BE2C (cell line): Measurements from ENCODE around the gene ATP2C2.

Experiments used
- DNase-seq: peaks from one replicate; pipeline ENCODE4 v3.0.0-alpha.2; 2020
- H3K27me3 ChIP-seq: fragments of 250-450 bp; sonication (Bioruptor Pico); 2 replicates; pipeline ENCODE4 v1.5.1; 2020; ENCODE audit warnings: mild to moderate bottlenecking
- H3K36me3 ChIP-seq: fragments of 250-450 bp; sonication (Bioruptor Pico); 2 replicates; pipeline ENCODE4 v1.5.1; 2020; ENCODE audit warnings: mild to moderate bottlenecking
- H3K4me1 ChIP-seq: fragments of 250-450 bp; sonication (Bioruptor Pico); 2 replicates; pipeline ENCODE4 v1.5.1; 2020
- H3K4me3 ChIP-seq: 2 replicates; pipeline ENCODE4 v1.5.1; 2011; ENCODE audit warnings: low read depth, low read length
- H3K9me3 ChIP-seq: fragments of 250-450 bp; sonication (Bioruptor Pico); 2 replicates; pipeline ENCODE4 v1.5.1; 2020
- TF ChIP-seq, protein P1 (sequence below): IDR thresholded peaks from 2 replicates; pipeline ENCODE4 v1.5.1; 2012; ENCODE audit warnings: mild to moderate bottlenecking, low read depth, low read length

ATP2C2 gene

DNA sequence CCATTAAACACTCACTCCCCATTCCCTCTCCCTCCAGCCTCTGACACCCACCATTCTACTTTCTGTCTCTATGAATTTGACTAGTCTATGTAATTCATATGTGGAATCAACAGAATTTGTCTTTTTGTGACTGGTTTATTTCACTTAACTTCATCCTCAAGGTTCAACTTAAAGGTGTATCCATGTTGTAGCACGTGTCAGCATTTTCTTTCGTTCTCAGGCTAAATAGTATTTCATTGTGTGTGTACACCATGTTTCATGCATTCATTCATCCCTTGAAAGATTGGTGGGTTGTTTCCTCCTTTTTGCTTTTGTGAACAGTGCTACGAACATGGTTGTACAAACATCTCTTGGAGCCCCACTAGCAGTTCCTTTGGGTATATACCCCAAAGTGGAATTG lies 36.0 kb downstream of the ATP2C2 start:
- Histone ChIP-seq H3K36me3 (no peaks in the 10 kb centered on the region), H3K9me3 (no peaks in the 10 kb centered on the region), H3K4me1 (no peaks in the 10 kb centered on the region), H3K4me3 (no peak overlapping the region), H3K27me3 (peaks cover 35% of the 10 kb centered on the region)
- no peak for DNase-seq
- TF ChIP-seq, protein P1, sequence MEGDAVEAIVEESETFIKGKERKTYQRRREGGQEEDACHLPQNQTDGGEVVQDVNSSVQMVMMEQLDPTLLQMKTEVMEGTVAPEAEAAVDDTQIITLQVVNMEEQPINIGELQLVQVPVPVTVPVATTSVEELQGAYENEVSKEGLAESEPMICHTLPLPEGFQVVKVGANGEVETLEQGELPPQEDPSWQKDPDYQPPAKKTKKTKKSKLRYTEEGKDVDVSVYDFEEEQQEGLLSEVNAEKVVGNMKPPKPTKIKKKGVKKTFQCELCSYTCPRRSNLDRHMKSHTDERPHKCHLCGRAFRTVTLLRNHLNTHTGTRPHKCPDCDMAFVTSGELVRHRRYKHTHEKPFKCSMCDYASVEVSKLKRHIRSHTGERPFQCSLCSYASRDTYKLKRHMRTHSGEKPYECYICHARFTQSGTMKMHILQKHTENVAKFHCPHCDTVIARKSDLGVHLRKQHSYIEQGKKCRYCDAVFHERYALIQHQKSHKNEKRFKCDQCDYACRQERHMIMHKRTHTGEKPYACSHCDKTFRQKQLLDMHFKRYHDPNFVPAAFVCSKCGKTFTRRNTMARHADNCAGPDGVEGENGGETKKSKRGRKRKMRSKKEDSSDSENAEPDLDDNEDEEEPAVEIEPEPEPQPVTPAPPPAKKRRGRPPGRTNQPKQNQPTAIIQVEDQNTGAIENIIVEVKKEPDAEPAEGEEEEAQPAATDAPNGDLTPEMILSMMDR, result no peak

- no peaks in the 10 kb centered on the region for H3K9me3 ChIP-seq
- no peaks in the 10 kb centered on the region for H3K36me3 ChIP-seq
- peaks cover 35% of the 10 kb centered on the region for H3K27me3 ChIP-seq
- TF ChIP-seq, protein P1, result no peak
- no peaks in the 10 kb centered on the region for H3K4me1 ChIP-seq
- no peak for DNase-seq
- H3K4me3 ChIP-seq, result no peak overlapping the region
Observed at GRCh38 chr16:84404936-84405639, 36.8 kb downstream of the ATP2C2 start.

- no peaks in the 10 kb centered on the region for H3K4me1 ChIP-seq
- H3K36me3 ChIP-seq, result no peaks in the 10 kb centered on the region
- no peaks in the 10 kb centered on the region for H3K9me3 ChIP-seq
- TF ChIP-seq, protein P1, result no peak
- no peak for DNase-seq
- peaks cover 35% of the 10 kb centered on the region for H3K27me3 ChIP-seq
- no peak overlapping the region for H3K4me3 ChIP-seq
Observed at GRCh38 chr16:84406006-84406963, 37.9 kb downstream of the ATP2C2 start.

DNA sequence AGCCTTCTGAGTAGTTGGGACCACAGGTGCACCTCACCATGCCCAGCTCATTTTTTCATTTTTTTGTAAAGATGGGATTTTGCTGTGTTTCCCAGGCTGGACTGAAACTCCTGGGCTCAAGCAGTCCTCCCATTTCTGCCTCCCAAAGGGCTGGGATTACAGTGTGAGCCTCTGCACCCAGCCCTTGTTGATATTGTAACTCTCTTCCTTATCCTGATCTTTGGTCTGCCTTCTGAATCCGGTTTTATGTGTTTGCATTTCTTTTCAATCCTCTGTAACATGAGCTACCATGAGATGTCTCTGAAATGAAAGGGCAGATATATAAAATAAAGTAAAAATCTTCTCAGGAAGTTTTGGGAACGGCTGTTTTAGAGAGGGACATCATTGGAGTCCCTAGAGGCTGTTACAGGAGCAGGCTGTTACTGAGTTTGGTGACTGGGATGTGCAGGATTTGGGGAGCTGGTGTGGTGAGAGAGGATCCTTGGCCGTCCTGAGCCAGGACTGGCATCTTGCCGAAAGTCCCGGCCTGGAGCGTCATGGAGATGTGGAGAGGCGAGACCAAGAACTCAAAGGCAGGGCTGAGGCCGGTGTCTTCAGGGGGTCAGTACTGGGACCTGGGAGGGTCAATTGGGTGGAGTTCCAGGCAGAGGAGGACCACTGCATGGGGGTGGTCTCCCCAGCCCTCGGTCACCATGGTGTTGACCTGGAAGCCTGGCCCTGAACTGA lies 39.4 kb downstream of the ATP2C2 start:
- Histone ChIP-seq H3K4me3 (no peak overlapping the region), H3K9me3 (no peaks in the 10 kb centered on the region), H3K36me3 (no peaks in the 10 kb centered on the region), H3K4me1 (no peaks in the 10 kb centered on the region), H3K27me3 (peaks cover 35% of the 10 kb centered on the region)
- TF ChIP-seq, protein P1, result no peak
- no peak for DNase-seq

- no peaks in the 10 kb centered on the region for H3K4me1 ChIP-seq
- TF ChIP-seq, protein P1, result no peak
- H3K9me3 ChIP-seq, result no peaks in the 10 kb centered on the region
- H3K4me3 ChIP-seq, result no peak overlapping the region
- DNase-seq, result no peak
- H3K27me3 ChIP-seq, result peaks cover 35% of the 10 kb centered on the region
- H3K36me3 ChIP-seq, result no peaks in the 10 kb centered on the region
Observed at GRCh38 chr16:84408314-84408690, 40.0 kb downstream of the ATP2C2 start.
